PC-9 (cell line): Measurements from ENCODE around the gene MIGA1.

Source experiments
- EZH2 ChIP-seq: fragments of 200-600 bp; sonication (generic); IDR thresholded peaks from 2 replicates; pipeline ENCODE4 v1.8.0; 2017; ENCODE audit warnings: antibody characterized with exemption, low read depth
- TF ChIP-seq, protein P1 (sequence below): fragments of 200-600 bp; sonication (generic); conservative IDR thresholded peaks from 2 replicates; pipeline ENCODE4 v1.6.1; 2017; ENCODE audit warnings: mixed run types, antibody characterized with exemption, mild to moderate bottlenecking, moderate library complexity

DNA sequence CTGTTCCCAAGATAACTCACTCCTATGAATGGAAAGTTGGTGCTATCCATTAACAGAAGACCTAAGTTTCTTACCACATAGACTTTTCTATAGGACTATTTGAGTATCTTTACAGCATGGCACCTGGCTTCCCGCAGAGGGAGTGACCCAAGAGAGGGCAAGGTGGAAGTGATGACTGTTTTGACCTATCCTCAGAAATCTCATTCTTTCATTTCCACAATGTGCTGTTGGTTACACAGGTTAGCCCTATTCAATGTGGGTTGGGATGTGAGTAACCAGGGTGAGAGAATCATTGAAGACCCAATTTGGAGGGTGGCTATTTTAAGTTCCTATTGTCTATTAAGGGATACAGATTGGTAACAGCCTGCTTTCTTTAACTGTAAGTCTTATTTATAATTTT is 70.6 kb downstream of the MIGA1 start:
- TF ChIP-seq, protein P1, sequence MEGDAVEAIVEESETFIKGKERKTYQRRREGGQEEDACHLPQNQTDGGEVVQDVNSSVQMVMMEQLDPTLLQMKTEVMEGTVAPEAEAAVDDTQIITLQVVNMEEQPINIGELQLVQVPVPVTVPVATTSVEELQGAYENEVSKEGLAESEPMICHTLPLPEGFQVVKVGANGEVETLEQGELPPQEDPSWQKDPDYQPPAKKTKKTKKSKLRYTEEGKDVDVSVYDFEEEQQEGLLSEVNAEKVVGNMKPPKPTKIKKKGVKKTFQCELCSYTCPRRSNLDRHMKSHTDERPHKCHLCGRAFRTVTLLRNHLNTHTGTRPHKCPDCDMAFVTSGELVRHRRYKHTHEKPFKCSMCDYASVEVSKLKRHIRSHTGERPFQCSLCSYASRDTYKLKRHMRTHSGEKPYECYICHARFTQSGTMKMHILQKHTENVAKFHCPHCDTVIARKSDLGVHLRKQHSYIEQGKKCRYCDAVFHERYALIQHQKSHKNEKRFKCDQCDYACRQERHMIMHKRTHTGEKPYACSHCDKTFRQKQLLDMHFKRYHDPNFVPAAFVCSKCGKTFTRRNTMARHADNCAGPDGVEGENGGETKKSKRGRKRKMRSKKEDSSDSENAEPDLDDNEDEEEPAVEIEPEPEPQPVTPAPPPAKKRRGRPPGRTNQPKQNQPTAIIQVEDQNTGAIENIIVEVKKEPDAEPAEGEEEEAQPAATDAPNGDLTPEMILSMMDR: no peak
- no peak for TF ChIP-seq EZH2
